Measurements from ENCODE around the gene CYP2J2.

DNA sequence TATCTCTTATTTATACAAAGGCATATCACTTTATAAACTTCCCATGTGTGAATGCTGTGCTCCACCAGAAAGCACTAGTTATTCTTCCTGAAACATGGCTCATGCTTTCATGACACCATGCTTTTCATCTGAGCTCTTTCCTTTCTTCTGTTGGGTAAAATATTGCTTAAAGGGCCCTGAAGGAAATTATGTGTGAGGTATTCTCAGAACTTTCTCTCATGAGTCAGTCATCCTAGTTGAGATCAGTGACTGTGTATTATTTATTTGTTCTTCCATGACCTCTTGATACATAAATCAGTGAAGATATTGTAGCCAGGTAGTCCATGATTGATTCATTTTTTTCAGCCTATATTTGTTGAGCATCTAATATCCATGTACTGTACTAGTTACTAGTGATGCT, 54.8 kb downstream of the CYP2J2 start:
- TF ChIP-seq HDAC2 (IDR thresholded peaks at IDR 0.05) (no peak), CTCF (IDR thresholded peaks at IDR 0.05) (no peak), MYC (IDR thresholded peaks at IDR 0.05; ENCODE audit: borderline replicate concordance, low read length) (no peak), HMGXB4 (CRISPR knock-in tag; IDR thresholded peaks at IDR 0.05; ENCODE audit: borderline replicate concordance) (no peak), SMC3 (IDR thresholded peaks at IDR 0.05) (no peak), EP300 (IDR thresholded peaks at IDR 0.05) (no peak), POLR2A (IDR thresholded peaks at IDR 0.05; ENCODE audit: low read length) (no peak), ZFP36 (IDR thresholded peaks at IDR 0.05; ENCODE audit: borderline replicate concordance, partially characterized antibody) (no peak), HOXB13 (CRISPR knock-in tag; IDR thresholded peaks at IDR 0.05; ENCODE audit: low read depth) (no peak), CBX8 (IDR thresholded peaks at IDR 0.05) (no peak), MAX (IDR thresholded peaks at IDR 0.05) (no peak), USF2 (IDR thresholded peaks at IDR 0.05) (no peak), ZC3H11A (IDR thresholded peaks at IDR 0.05) (no peak)
